Liver (tissue), 3 donors: ENCODE results near the gene KICS2.

Experiments used
- EGR1 ChIP-seq, 2 donors: IDR thresholded peaks; 2 replicates each; pipeline ENCODE4 v1.6.1; 2016 to 2018; ENCODE audit warnings: antibody characterized with exemption in 2 of 2, low read depth in 2 of 2
- HNF4A ChIP-seq, 2 donors: conservative IDR thresholded peaks; 2 replicates each; pipeline ENCODE4 v1.6.1; 2016; ENCODE audit warnings: antibody characterized with exemption in 2 of 2, mild to moderate bottlenecking in 2 of 2
- HNF4G ChIP-seq: IDR thresholded peaks from 2 replicates; pipeline ENCODE4 v1.6.1; 2016; ENCODE audit warnings: antibody characterized with exemption
- JUND ChIP-seq, 2 donors: IDR thresholded peaks; 2 replicates each; pipeline ENCODE4 v1.6.1; 2016; ENCODE audit warnings: antibody characterized with exemption in 2 of 2
- RAD21 ChIP-seq, 2 donors: IDR thresholded peaks; 2 replicates each; pipeline ENCODE4 v1.6.1; 2016; ENCODE audit warnings: antibody characterized with exemption in 2 of 2, mild to moderate bottlenecking in 2 of 2
- SP1 ChIP-seq: IDR thresholded peaks from 2 replicates; pipeline ENCODE4 v1.6.1; 2018; ENCODE audit warnings: antibody characterized with exemption, mild to moderate bottlenecking
- TAF1 ChIP-seq: conservative IDR thresholded peaks from 2 replicates; pipeline ENCODE4 v1.6.1; 2016; ENCODE audit warnings: antibody characterized with exemption, mild to moderate bottlenecking
- YY1 ChIP-seq: IDR thresholded peaks from 2 replicates; pipeline ENCODE4 v1.6.1; 2016; ENCODE audit warnings: antibody characterized with exemption, mild to moderate bottlenecking
- TF ChIP-seq, protein P1 (sequence below): fragments of 150-350 bp; IDR thresholded peaks from 2 replicates; pipeline ENCODE4 v1.5.1; 2017; ENCODE audit warnings: improper control_type of control experiment, low read depth, low read length; ENCODE audit not compliant: missing input control
- TF ChIP-seq, protein P2 (sequence below): IDR thresholded peaks from 2 replicates; pipeline ENCODE4 v1.6.1; 2016; ENCODE audit warnings: antibody characterized with exemption
- TF ChIP-seq, protein P3 (sequence below): IDR thresholded peaks from 2 replicates; pipeline ENCODE4 v1.6.1; 2016; ENCODE audit warnings: antibody characterized with exemption, mild to moderate bottlenecking
- TF ChIP-seq, protein P4 (sequence below): IDR thresholded peaks from 2 replicates; pipeline ENCODE4 v1.6.1; 2016; ENCODE audit warnings: antibody characterized with exemption
- donor health status: healthy.
- donor health status: healthy.

DNA sequence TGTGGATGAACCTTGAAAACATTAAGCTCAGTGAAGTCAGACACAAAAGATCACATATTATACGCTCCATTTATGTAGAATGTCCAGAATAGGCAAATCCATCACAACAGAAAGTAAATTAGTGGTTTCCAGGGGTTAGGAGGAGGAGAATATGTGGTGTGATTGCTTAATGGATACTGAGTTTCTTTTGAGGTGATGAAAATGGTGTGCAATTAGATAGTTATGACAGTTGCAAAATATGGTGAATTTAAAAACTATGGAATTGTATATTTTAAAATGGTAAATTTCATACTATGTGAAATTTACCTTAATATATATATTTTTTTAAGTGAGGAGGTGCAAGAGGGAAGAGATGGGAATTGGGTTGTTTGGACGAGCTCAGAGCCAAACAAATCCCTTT is 46.3 kb upstream of the KICS2 start:
- TF ChIP-seq, protein P1, sequence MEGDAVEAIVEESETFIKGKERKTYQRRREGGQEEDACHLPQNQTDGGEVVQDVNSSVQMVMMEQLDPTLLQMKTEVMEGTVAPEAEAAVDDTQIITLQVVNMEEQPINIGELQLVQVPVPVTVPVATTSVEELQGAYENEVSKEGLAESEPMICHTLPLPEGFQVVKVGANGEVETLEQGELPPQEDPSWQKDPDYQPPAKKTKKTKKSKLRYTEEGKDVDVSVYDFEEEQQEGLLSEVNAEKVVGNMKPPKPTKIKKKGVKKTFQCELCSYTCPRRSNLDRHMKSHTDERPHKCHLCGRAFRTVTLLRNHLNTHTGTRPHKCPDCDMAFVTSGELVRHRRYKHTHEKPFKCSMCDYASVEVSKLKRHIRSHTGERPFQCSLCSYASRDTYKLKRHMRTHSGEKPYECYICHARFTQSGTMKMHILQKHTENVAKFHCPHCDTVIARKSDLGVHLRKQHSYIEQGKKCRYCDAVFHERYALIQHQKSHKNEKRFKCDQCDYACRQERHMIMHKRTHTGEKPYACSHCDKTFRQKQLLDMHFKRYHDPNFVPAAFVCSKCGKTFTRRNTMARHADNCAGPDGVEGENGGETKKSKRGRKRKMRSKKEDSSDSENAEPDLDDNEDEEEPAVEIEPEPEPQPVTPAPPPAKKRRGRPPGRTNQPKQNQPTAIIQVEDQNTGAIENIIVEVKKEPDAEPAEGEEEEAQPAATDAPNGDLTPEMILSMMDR: no peak
- TF ChIP-seq RAD21 (IDR thresholded peaks at IDR 0.05) (no peak), YY1 (no peak), EGR1 (IDR thresholded peaks at IDR 0.05; ENCODE audit: low read depth in 2 of 2) (no peak), JUND (IDR thresholded peaks at IDR 0.05) (no peak), SP1 (no peak), HNF4A (conservative IDR thresholded peaks at IDR 0.05) (no peak), HNF4G (no peak), TAF1 (no peak)
- TF ChIP-seq, protein P2, sequence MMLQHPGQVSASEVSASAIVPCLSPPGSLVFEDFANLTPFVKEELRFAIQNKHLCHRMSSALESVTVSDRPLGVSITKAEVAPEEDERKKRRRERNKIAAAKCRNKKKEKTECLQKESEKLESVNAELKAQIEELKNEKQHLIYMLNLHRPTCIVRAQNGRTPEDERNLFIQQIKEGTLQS: no peak
- TF ChIP-seq, protein P3, sequence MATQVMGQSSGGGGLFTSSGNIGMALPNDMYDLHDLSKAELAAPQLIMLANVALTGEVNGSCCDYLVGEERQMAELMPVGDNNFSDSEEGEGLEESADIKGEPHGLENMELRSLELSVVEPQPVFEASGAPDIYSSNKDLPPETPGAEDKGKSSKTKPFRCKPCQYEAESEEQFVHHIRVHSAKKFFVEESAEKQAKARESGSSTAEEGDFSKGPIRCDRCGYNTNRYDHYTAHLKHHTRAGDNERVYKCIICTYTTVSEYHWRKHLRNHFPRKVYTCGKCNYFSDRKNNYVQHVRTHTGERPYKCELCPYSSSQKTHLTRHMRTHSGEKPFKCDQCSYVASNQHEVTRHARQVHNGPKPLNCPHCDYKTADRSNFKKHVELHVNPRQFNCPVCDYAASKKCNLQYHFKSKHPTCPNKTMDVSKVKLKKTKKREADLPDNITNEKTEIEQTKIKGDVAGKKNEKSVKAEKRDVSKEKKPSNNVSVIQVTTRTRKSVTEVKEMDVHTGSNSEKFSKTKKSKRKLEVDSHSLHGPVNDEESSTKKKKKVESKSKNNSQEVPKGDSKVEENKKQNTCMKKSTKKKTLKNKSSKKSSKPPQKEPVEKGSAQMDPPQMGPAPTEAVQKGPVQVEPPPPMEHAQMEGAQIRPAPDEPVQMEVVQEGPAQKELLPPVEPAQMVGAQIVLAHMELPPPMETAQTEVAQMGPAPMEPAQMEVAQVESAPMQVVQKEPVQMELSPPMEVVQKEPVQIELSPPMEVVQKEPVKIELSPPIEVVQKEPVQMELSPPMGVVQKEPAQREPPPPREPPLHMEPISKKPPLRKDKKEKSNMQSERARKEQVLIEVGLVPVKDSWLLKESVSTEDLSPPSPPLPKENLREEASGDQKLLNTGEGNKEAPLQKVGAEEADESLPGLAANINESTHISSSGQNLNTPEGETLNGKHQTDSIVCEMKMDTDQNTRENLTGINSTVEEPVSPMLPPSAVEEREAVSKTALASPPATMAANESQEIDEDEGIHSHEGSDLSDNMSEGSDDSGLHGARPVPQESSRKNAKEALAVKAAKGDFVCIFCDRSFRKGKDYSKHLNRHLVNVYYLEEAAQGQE: no peak
- TF ChIP-seq, protein P4, sequence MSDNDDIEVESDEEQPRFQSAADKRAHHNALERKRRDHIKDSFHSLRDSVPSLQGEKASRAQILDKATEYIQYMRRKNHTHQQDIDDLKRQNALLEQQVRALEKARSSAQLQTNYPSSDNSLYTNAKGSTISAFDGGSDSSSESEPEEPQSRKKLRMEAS: no peak
